ENCODE measurements around the gene SNX25. TPM values are rescaled to one million over a fixed set of nuclear protein-coding genes. Genes with fewer than 3 reads are reported as not detected.

SNX25 gene
- total and polyA plus RNA-seq, 12 donors: 4.4 to 12.6 (median 9.2) TPM

DNA sequence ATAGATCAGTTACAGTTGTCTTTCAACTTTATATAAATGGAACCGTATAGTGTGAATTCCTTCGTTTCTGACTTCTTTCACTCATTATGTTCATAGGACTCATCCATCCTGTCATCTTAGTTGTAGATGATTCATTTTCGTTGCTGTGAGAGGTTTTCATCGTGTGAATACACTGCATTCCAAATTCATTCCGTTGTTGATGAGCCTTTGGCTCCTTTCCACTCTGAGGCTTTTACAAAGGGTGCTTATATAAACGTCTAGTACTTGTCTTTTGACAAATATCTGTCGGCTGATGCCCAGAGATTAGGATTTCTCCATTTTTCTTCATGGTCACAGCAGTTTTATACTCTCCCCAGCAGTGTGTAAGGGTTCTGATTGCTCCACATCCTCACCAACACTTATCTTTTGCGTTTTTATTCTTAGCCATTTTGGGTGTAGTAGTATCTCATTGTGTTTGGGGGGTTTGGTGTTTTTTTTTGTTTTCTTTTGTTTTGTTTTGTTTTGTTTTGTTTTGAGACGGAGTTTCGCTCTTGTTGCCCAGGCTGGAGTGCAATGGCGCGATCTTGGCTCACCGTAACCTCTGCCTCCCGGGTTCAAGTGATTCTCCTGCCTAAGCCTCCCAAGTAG lies 137.7 kb downstream of the SNX25 start:
- 90 to 91% methylated on average over 14 of the region's 14 CpGs for WGBS, 2 donors
- Histone ChIP-seq H3K36me3 (peaks cover 0 to 72% (median 13%) of the 10 kb centered on the region in 9 donors), H3K27ac (no peak overlapping the region)

DNA sequence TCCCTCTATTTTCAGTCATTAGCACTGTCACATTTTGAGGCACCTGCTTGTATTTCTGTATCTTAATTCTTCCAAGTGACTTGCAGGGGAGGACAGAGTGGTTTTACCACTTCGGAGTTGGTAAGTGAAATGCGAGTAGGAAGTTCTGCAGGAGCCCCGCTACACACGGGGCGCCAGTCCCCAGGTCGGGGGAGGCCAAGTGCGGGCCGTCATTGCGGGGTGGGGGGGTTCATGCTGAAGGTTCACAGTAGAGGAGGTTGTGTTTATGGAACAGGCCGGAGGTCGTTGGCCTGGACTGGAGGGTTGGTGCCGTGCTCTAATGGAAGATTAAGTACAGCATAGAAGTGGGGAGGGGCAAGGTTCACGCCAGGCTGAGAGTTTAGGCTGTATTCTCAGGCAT lies 142.3 kb downstream of the SNX25 start:
- intact Hi-C loops (cut with DNase I): no loop called here
- DNase-seq: no peak
- 90 to 96% methylated on average over 13 of the region's 13 CpGs for WGBS, 2 donors
- no peak for ATAC-seq
- H3K36me3 ChIP-seq: peaks cover 0 to 87% (median 17%) of the 10 kb centered on the region in 9 donors
- no peaks in the 10 kb centered on the region for H3K27me3 ChIP-seq
- no peaks in the 10 kb centered on the region for H3K9me3 ChIP-seq
- H3K4me1 ChIP-seq: no peaks in the 10 kb centered on the region
- no peak overlapping the region for H3K27ac ChIP-seq
- TF ChIP-seq, protein P1, sequence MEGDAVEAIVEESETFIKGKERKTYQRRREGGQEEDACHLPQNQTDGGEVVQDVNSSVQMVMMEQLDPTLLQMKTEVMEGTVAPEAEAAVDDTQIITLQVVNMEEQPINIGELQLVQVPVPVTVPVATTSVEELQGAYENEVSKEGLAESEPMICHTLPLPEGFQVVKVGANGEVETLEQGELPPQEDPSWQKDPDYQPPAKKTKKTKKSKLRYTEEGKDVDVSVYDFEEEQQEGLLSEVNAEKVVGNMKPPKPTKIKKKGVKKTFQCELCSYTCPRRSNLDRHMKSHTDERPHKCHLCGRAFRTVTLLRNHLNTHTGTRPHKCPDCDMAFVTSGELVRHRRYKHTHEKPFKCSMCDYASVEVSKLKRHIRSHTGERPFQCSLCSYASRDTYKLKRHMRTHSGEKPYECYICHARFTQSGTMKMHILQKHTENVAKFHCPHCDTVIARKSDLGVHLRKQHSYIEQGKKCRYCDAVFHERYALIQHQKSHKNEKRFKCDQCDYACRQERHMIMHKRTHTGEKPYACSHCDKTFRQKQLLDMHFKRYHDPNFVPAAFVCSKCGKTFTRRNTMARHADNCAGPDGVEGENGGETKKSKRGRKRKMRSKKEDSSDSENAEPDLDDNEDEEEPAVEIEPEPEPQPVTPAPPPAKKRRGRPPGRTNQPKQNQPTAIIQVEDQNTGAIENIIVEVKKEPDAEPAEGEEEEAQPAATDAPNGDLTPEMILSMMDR (IDR thresholded peaks at IDR 0.05): no peak
- H3K4me3 ChIP-seq: no peak overlapping the region

More for the DNA sequence above, 137.7 kb downstream of the SNX25 start:
- ATAC-seq (no peak), DNase-seq (no peak)
- H3K9me3 ChIP-seq: no peaks in the 10 kb centered on the region
- intact Hi-C loops (cut with DNase I): no loop called here
- peaks cover 0 to 25% (median 12%) of the 10 kb centered on the region in 9 donors for H3K4me1 ChIP-seq
- TF ChIP-seq, protein P1 (IDR thresholded peaks at IDR 0.05): no peak
- no peaks in the 10 kb centered on the region for H3K27me3 ChIP-seq
- H3K4me3 ChIP-seq: no peak overlapping the region

DNA sequence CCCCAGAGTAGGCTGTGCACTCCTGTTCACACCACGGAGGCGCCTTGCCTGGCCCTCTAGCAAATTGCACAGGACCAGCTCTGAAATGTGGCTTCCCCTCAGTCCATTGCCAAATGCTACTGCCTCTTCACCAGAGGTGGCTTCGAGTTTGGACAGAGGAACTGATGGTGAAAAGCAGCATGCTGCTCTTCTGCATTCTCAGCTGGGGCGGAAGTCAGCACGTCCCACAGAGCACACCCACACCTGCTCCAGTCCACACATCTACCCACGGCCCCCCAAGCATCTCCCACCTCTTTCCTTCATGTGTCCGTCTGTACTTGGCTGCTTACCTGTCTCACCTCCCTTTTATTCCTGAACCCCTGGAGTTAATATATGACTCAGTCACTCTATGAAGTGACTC lies 142.8 kb downstream of the SNX25 start:
- intact Hi-C loops (cut with DNase I): no loop called here
- Histone ChIP-seq H3K27ac (no peak overlapping the region), H3K27me3 (no peaks in the 10 kb centered on the region), H3K36me3 (peaks cover 0 to 87% (median 17%) of the 10 kb centered on the region in 9 donors), H3K9me3 (no peaks in the 10 kb centered on the region), H3K4me3 (no peak overlapping the region), H3K4me1 (no peaks in the 10 kb centered on the region)
- TF ChIP-seq, protein P1 (IDR thresholded peaks at IDR 0.05): no peak
- 92 to 94% methylated on average over 7 of the region's 7 CpGs for whole genome bisulfite sequencing, 2 donors
- no peak for DNase-seq
- ATAC-seq: no peak

DNA sequence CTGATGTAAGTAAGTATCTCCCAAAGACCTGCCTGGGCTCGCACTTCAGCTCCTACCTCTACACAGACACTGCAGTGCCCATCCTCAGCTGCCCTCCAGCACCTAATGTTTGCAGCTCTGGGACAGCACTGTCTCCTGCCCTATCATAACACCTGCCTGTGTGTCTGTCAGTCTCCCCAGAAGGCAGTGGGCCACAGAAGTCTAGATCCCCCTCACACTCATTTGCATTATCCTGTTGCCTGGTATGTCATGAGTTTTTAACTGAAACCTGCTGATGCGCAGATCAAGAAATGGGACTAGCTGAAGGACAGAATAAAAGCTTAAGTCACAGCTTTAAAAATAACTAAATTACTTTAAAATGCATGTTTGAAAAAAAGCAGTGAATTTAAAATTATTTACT lies 143.3 kb downstream of the SNX25 start:
- no peaks in the 10 kb centered on the region for H3K9me3 ChIP-seq
- ATAC-seq: no peak
- H3K36me3 ChIP-seq: peaks cover 0 to 87% (median 12%) of the 10 kb centered on the region in 9 donors

More for the DNA sequence above, 143.3 kb downstream of the SNX25 start:
- 97 to 98% methylated on average over 2 of the region's 2 CpGs for WGBS, 2 donors
- Histone ChIP-seq H3K27me3 (no peaks in the 10 kb centered on the region), H3K4me3 (no peak overlapping the region), H3K27ac (no peak overlapping the region), H3K4me1 (no peaks in the 10 kb centered on the region)
- intact Hi-C loops (cut with DNase I): no loop called here
- no peak for DNase-seq
- TF ChIP-seq, protein P1 (IDR thresholded peaks at IDR 0.05): no peak

Data from heart right ventricle (tissue), 16 donors.